Endothelial cell of umbilical vein (primary cell): ENCODE measurements around the gene STAG1. TPM values are rescaled to one million over a fixed set of nuclear protein-coding genes. Genes with fewer than 3 reads are reported as not detected.

Source experiments
- BruUV-seq: library from RNA; stranded (reverse); fragments of 400-500 nt; replicated peaks from 2 replicates; lab custom pipeline; 2021; lab: Mats Ljungman, UMichigan
- CTCF ChIA-PET: fragments of 300-600, 350-600 bp; sonication (Branson Sonifier 250); formaldehyde crosslinking; loops from one replicate; lab custom pipeline; 2021; ENCODE audit warnings: antibody characterized with exemption, inconsistent platforms; lab: Charles Lee
- POLR2A ChIA-PET: fragments of 300-600, 350-600 bp; sonication (Branson Sonifier 250); formaldehyde crosslinking; loops from one replicate; lab custom pipeline; 2021; ENCODE audit warnings: antibody characterized with exemption, inconsistent platforms; lab: Charles Lee
- DNase-seq: peaks from one replicate; pipeline ENCODE4 v3.0.0-alpha.2; 2011; ENCODE audit warnings: low read depth, low spot score
- FAIRE-seq: peaks from 2 replicates; lab custom pipeline; 2011; peaks lifted over from hg19 to GRCh38; lab: Jason Lieb, UNC
- H2AFZ ChIP-seq: 2 replicates; pipeline ENCODE4 v1.6.0; 2012; ENCODE audit warnings: low read depth, low read length, control low read depth, inconsistent platforms
- H3K27ac ChIP-seq: 2 replicates; pipeline ENCODE4 v1.5.1; 2011; ENCODE audit warnings: low read depth, mild to moderate bottlenecking, control low read depth, low read length, moderate library complexity; ENCODE audit not compliant: insufficient read depth
- H3K27me3 ChIP-seq, 2 experiments: 2 replicates each; pipeline versions ENCODE4 v1.6.0 to v1.6.1; 2011; ENCODE audit warnings: low read length in 2 of 2, mixed read lengths in 1 of 2; ENCODE audit not compliant: control insufficient read depth in 2 of 2, insufficient read depth in 2 of 2
- H3K36me3 ChIP-seq, 2 experiments: 2 replicates in 1 of 2; 3 replicates in 1 of 2; pipeline ENCODE4 v1.5.1; 2011; ENCODE audit warnings: low read length in 2 of 2, mild to moderate bottlenecking in 1 of 2, moderate library complexity in 1 of 2; ENCODE audit not compliant: control insufficient read depth in 2 of 2, insufficient read depth in 2 of 2; ENCODE audit errors: extremely low read depth in 1 of 2
- H3K4me1 ChIP-seq: 3 replicates; pipeline ENCODE4 v1.5.1; 2011; ENCODE audit warnings: mild to moderate bottlenecking, low read length; ENCODE audit not compliant: control insufficient read depth, insufficient read depth; ENCODE audit errors: extremely low read depth
- H3K4me2 ChIP-seq: 2 replicates; pipeline ENCODE4 v1.6.1; 2011; ENCODE audit warnings: low read length, control low read depth, mixed read lengths; ENCODE audit not compliant: insufficient read depth
- H3K4me3 ChIP-seq, 3 experiments: fragments of 200-600 bp in 1 of 3; sonication (generic), shearing (Covaris generic) in 1 of 3; replicated peaks in 1 of 3; 2 replicates each; pipeline ENCODE4 v1.5.1; 2011 to 2016; ENCODE audit warnings: control low read depth in 3 of 3, low read length in 3 of 3, mild to moderate bottlenecking in 2 of 3, inconsistent platforms in 1 of 3, low read depth in 1 of 3, moderate library complexity in 1 of 3; ENCODE audit not compliant: insufficient read depth in 1 of 3
- H3K79me2 ChIP-seq: 2 replicates; pipeline ENCODE4 v1.6.0; 2012; ENCODE audit warnings: low read length, inconsistent platforms; ENCODE audit not compliant: control insufficient read depth, insufficient read depth
- H3K9ac ChIP-seq: replicated peaks from 2 replicates; pipeline ENCODE3; 2011; ENCODE audit warnings: low read length, control low read depth; ENCODE audit not compliant: insufficient read depth; ENCODE audit errors: extremely low read depth
- H3K9me1 ChIP-seq: replicated peaks from 3 replicates; pipeline ENCODE4 v1.6.0; 2011; ENCODE audit warnings: mild to moderate bottlenecking, low read length; ENCODE audit not compliant: control insufficient read depth, insufficient read depth; ENCODE audit errors: extremely low read depth
- H3K9me3 ChIP-seq: replicated peaks from 2 replicates; pipeline ENCODE4 v1.5.1; 2012; ENCODE audit warnings: low read length, inconsistent platforms; ENCODE audit not compliant: control insufficient read depth, insufficient read depth
- H4K20me1 ChIP-seq: replicated peaks from 2 replicates; pipeline ENCODE3; 2011; ENCODE audit warnings: mild to moderate bottlenecking, low read length; ENCODE audit not compliant: control insufficient read depth, insufficient read depth; ENCODE audit errors: extremely low read depth
- EZH2 ChIP-seq: IDR thresholded peaks from 2 replicates; pipeline ENCODE4 v1.6.1; 2012; ENCODE audit warnings: borderline replicate concordance, low read depth, mild to moderate bottlenecking, moderate library complexity, low read length, inconsistent platforms; ENCODE audit not compliant: severe bottlenecking
- FOS ChIP-seq: IDR thresholded peaks from 2 replicates; pipeline ENCODE4 v1.6.1; 2011; ENCODE audit warnings: mild to moderate bottlenecking, low read length, moderate library complexity, borderline replicate concordance; ENCODE audit not compliant: insufficient read depth
- GATA2 ChIP-seq: IDR thresholded peaks from 2 replicates; pipeline ENCODE4 v1.7.0; 2011; ENCODE audit warnings: low read depth, mild to moderate bottlenecking, moderate library complexity, mixed read lengths, low read length; ENCODE audit not compliant: insufficient read length, insufficient read depth
- JUN ChIP-seq: IDR thresholded peaks from 2 replicates; pipeline ENCODE4 v1.6.1; 2011; ENCODE audit warnings: borderline replicate concordance, low read depth; ENCODE audit not compliant: insufficient read length, insufficient read depth
- MAX ChIP-seq: IDR thresholded peaks from 2 replicates; pipeline ENCODE4 v1.6.1; 2011; ENCODE audit not compliant: insufficient read depth, insufficient read length
- MYC ChIP-seq: IDR thresholded peaks from one replicate; pipeline ENCODE4 v1.6.1; 2011; ENCODE audit warnings: mild to moderate bottlenecking, low read depth, low read length
- POLR2A ChIP-seq: IDR thresholded peaks from 2 replicates; pipeline ENCODE4 v1.6.1; 2012; ENCODE audit warnings: low read depth, mild to moderate bottlenecking, control low read depth, low read length
- POLR2AphosphoS5 ChIP-seq: IDR thresholded peaks from 2 replicates; pipeline ENCODE4 v1.6.1; 2012; ENCODE audit warnings: low read depth, mild to moderate bottlenecking, control low read depth, low read length, moderate library complexity; ENCODE audit not compliant: insufficient read depth
- dilution Hi-C: fragments of 300-500 bp; cut with MboI; formaldehyde crosslinking; loops from one replicate; pipeline ENCODE4 v1.15.0; 2019; ENCODE audit warnings: low sequenced_read_pairs; ENCODE audit not compliant: extremely low pct_ligation_motif_present
- intact Hi-C: fragments of 100-400 bp; cut with micrococcal nuclease; formaldehyde crosslinking; loops from one replicate; pipeline ENCODE4 v1.10.0; 2022
- polyA plus RNA-seq, 4 experiments: library from polyadenylated mRNA; depleted of rRNA in 3 of 4; stranded (reverse) in 3 of 4; unstranded in 1 of 4; fragments of >200 nt; gene quantifications; 2 replicates each; pipeline versions ENCODE4 v1.2.1 to v1.2.3, GENCODE V29; 2011 to 2012; ENCODE audit warnings: missing spikeins in 1 of 4
- total RNA-seq: library from RNA; stranded (reverse); gene quantifications from 2 replicates; pipeline ENCODE4 v1.2.3, GENCODE V29; 2021

STAG1 gene
- total and polyA plus RNA-seq, 2 donors (not counting 3 experiments of a cell fraction or from before 2014, with no cell fraction given), result 7.4 to 42.1 TPM

GRCh38 chr3:136624894-136625815, 127.0 kb downstream of the STAG1 start:
- dilution Hi-C loops (no loop called here), intact Hi-C loops (no loop called here)
- Histone ChIP-seq H3K4me1 (no peaks in the 10 kb centered on the region), H3K9me1 (peaks cover 2% of the 10 kb centered on the region), H2AFZ (no peak overlapping the region), H3K36me3 (peaks cover 0 to 2% of the 10 kb centered on the region in 2 experiments), H3K9me3 (no peaks in the 10 kb centered on the region), H3K4me3 (no peak overlapping the region), H3K27me3 (no peaks in the 10 kb centered on the region), H3K9ac (no peak overlapping the region), H3K79me2 (peaks cover 15% of the 10 kb centered on the region), H3K4me2 (no peak overlapping the region), H3K27ac (no peak overlapping the region), H4K20me1 (no peaks in the 10 kb centered on the region)
- POLR2A ChIA-PET, result no interaction called here
- TF ChIP-seq MYC, result no peak
- no peak for TF ChIP-seq JUN
- TF ChIP-seq MAX, result no peak
- no peak for TF ChIP-seq FOS
- no peak for TF ChIP-seq POLR2A
- TF ChIP-seq EZH2, result no peak
- TF ChIP-seq POLR2AphosphoS5, result no peak
- TF ChIP-seq GATA2, result no peak
- FAIRE-seq (no peak), DNase-seq (no peak)
- no TSS peak for BruUV-seq
- CTCF ChIA-PET, result interaction anchor here (0.6 to 1.4 kb wide), 6 partner anchors 10 to 234 kb away, joined by 3 to 6 read pairs (median 3); no protein-coding TSS in a partner anchor
